ENCODE measurements around the gene DNAH8. TPM values are rescaled to one million over a fixed set of nuclear protein-coding genes. Genes with fewer than 3 reads are reported as not detected.
A peak's percentile ranks its signal among the peaks of the same experiment; 100 is the strongest.

DNAH8 gene
- polyA plus RNA-seq, 6 donors from 2014 or later = not detected

GRCh38 chr6:38708496-38708895, 6.6 kb upstream of the DNAH8 start:
- Mint-ChIP-seq H3K36me3 (peaks cover 0 to 7% of the 10 kb centered on the region in 2 donors), H3K4me1 (peaks cover 0 to 2% (median 1%) of the 10 kb centered on the region in 3 donors), H3K9me3 (peaks cover 0 to 6% (median 0%) of the 10 kb centered on the region in 7 donors), H3K27ac (peak overlapping the region in 1 of 6 donors; percentile 51), H3K27me3 (peaks cover 28 to 50% (median 48%) of the 10 kb centered on the region in 3 donors), H3K4me3 (no peak overlapping the region)
- ATAC-seq (ENCODE audit: low read depth in 2 of 2) = no peak
- no peak for DNase-seq

DNA sequence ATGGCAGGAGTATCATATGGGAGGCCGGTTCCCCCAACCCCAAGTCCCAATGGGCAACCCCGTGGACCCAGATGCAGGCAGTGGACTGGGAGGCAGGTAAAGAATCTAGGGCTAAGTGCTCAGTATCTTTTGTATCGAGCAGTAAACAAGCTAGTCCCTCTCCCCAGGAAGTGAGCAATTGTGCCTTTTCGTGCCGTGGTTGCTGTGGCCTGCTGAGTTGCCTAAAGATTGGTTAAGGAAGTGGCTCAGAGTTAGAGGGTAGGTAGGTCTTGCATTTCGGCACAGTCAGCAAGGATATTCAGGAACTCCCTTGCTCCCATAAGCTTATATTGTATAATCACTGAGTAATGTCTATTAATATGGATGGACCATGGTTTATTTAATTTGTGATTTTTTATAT, 1.3 kb upstream of the DNAH8 start:
- Mint-ChIP-seq H3K4me1 (peaks cover 6 to 18% (median 15%) of the 10 kb centered on the region in 3 donors), H3K27me3 (peaks cover 44 to 59% (median 50%) of the 10 kb centered on the region in 3 donors), H3K36me3 (peaks cover 0 to 7% of the 10 kb centered on the region in 2 donors), H3K27ac (no peak overlapping the region), H3K9me3 (peaks cover 0 to 6% (median 0%) of the 10 kb centered on the region in 7 donors), H3K4me3 (peak overlapping the region in 3 of 8 donors; percentile 50 to 82 (median 53))
- ATAC-seq (ENCODE audit: low read depth in 2 of 2) (peak; percentile 33 to 40), DNase-seq (no peak)

- no peak overlapping the region for H3K27ac Mint-ChIP-seq
- peak overlapping the region; percentile 68 to 92 (median 83) for H3K4me3 Mint-ChIP-seq
- peaks cover 0 to 7% of the 10 kb centered on the region in 2 donors for H3K36me3 Mint-ChIP-seq
- ATAC-seq (ENCODE audit: low read depth in 2 of 2) (peak; percentile 78 to 79), DNase-seq (no peak)
- peaks cover 43 to 61% (median 53%) of the 10 kb centered on the region in 3 donors for H3K27me3 Mint-ChIP-seq
- peaks cover 0 to 6% (median 3%) of the 10 kb centered on the region in 7 donors for H3K9me3 Mint-ChIP-seq
- peaks cover 6 to 18% (median 15%) of the 10 kb centered on the region in 3 donors for H3K4me1 Mint-ChIP-seq
Observed at GRCh38 chr6:38714239-38715015, 684 bp upstream of the DNAH8 start.

- DNase-seq (no peak), ATAC-seq (ENCODE audit: low read depth in 2 of 2) (no peak)
- Mint-ChIP-seq H3K36me3 (peaks cover 6 to 10% of the 10 kb centered on the region in 2 donors), H3K27me3 (peaks cover 54 to 68% (median 59%) of the 10 kb centered on the region in 3 donors), H3K27ac (no peak overlapping the region), H3K4me1 (peaks cover 6 to 18% (median 15%) of the 10 kb centered on the region in 3 donors), H3K9me3 (peaks cover 4 to 20% (median 11%) of the 10 kb centered on the region in 7 donors), H3K4me3 (peak overlapping the region in 1 of 8 donors; percentile 65)
Observed at GRCh38 chr6:38716825-38717224, 1.7 kb downstream of the DNAH8 start.

DNA sequence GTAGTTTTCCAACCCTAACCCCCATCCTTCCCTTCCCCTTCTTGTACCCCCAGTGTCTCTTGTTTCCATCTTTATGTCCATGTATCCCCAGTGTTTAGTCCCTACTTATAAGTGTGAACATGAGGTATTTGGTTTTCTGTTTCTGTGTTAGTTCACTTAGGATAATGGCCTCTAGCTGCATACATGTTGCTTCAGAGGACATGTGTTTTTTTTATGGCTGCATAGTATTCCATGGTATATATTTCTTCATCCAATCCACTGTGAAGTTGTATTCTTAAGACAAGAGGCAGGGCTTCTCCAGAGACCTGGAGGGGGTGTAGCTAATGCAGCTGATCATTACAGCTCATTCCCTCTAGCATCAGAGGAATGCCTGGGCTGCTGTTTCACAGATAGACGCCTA, 4.2 kb downstream of the DNAH8 start:
- no peak for ATAC-seq (ENCODE audit: low read depth in 2 of 2)
- Mint-ChIP-seq H3K4me1 (peaks cover 2 to 9% (median 6%) of the 10 kb centered on the region in 3 donors), H3K27ac (no peak overlapping the region), H3K36me3 (peaks cover 6 to 10% of the 10 kb centered on the region in 2 donors), H3K9me3 (peaks cover 4 to 21% (median 11%) of the 10 kb centered on the region in 7 donors), H3K4me3 (no peak overlapping the region), H3K27me3 (peaks cover 41 to 57% (median 46%) of the 10 kb centered on the region in 3 donors)
- no peak for DNase-seq

DNA sequence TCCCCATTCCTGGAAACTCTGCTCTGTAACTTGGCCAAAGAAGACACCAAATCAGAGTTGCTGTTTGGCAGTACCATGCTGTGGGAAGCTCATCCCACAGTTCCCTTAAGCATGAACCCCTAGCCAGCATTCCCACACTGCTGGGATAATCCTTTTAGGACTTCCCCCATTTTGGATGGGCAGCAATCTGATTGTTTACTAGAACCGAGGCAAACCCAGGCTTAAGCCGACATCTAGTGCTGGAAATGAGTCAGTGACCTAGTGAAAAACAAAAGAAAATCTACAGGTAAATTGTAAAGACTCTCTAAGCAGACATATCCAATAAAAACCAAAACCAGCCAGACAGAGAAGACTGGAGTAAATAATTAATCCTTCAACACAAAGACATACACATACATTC, 5.2 kb downstream of the DNAH8 start:
- H3K4me1 Mint-ChIP-seq = peaks cover 0 to 4% (median 0%) of the 10 kb centered on the region in 3 donors

DNA sequence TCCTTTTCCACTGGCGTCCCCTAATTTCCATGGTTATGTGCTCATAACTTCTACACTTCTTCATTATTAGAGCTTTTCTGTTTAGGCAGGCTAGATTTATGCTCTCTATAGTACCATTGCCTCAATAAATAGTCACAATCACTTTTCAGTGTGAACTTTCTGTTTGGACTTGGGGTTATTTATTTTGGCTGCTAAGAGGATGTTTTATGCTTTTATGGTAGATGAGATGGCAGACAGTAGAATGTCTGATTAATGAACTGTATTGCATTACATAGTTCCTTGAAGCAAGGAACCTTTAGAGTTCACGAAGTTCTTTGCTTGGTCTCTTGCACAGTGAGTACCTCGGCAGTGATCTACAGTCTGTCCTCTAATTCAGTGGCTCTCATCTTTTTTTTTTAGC, 6.9 kb downstream of the DNAH8 start:
- ATAC-seq (ENCODE audit: low read depth in 2 of 2) (no peak), DNase-seq (no peak)
- Mint-ChIP-seq H3K27me3 (peaks cover 29 to 48% (median 30%) of the 10 kb centered on the region in 3 donors), H3K27ac (peak overlapping the region in 1 of 6 donors; percentile 29), H3K4me1 (no peaks in the 10 kb centered on the region), H3K36me3 (peaks cover 6 to 10% of the 10 kb centered on the region in 2 donors), H3K4me3 (no peak overlapping the region), H3K9me3 (peaks cover 4 to 21% (median 10%) of the 10 kb centered on the region in 7 donors)

More for the DNA sequence above, 5.2 kb downstream of the DNAH8 start:
- DNase-seq (no peak), ATAC-seq (ENCODE audit: low read depth in 2 of 2) (no peak)
- Mint-ChIP-seq H3K27me3 (peaks cover 37 to 53% (median 41%) of the 10 kb centered on the region in 3 donors), H3K27ac (no peak overlapping the region), H3K9me3 (peaks cover 4 to 21% (median 11%) of the 10 kb centered on the region in 7 donors), H3K4me3 (no peak overlapping the region), H3K36me3 (peaks cover 6 to 10% of the 10 kb centered on the region in 2 donors)

GRCh38 chr6:38722727-38723334, 7.7 kb downstream of the DNAH8 start:
- peaks cover 6 to 10% of the 10 kb centered on the region in 2 donors for H3K36me3 Mint-ChIP-seq
- H3K4me1 Mint-ChIP-seq = no peaks in the 10 kb centered on the region
- H3K9me3 Mint-ChIP-seq = peaks cover 4 to 21% (median 10%) of the 10 kb centered on the region in 7 donors
- H3K27me3 Mint-ChIP-seq = peaks cover 28 to 47% (median 30%) of the 10 kb centered on the region in 3 donors
- DNase-seq = no peak
- H3K4me3 Mint-ChIP-seq = no peak overlapping the region
- ATAC-seq (ENCODE audit: low read depth in 2 of 2) = no peak
- H3K27ac Mint-ChIP-seq = peak overlapping the region in 3 of 6 donors; percentile 3 to 70 (median 22)

- peaks cover 4 to 21% (median 10%) of the 10 kb centered on the region in 7 donors for H3K9me3 Mint-ChIP-seq
- ATAC-seq (ENCODE audit: low read depth in 2 of 2) (no peak), DNase-seq (no peak)
- H3K4me1 Mint-ChIP-seq = no peaks in the 10 kb centered on the region
- H3K4me3 Mint-ChIP-seq = no peak overlapping the region
- H3K36me3 Mint-ChIP-seq = peaks cover 6 to 10% of the 10 kb centered on the region in 2 donors
- peaks cover 24 to 44% (median 31%) of the 10 kb centered on the region in 3 donors for H3K27me3 Mint-ChIP-seq
- H3K27ac Mint-ChIP-seq = no peak overlapping the region
Observed at GRCh38 chr6:38723783-38724182, 8.7 kb downstream of the DNAH8 start.

GRCh38 chr6:38724343-38724742, 9.2 kb downstream of the DNAH8 start:
- Mint-ChIP-seq H3K9me3 (peaks cover 4 to 21% (median 10%) of the 10 kb centered on the region in 7 donors), H3K27ac (no peak overlapping the region), H3K27me3 (peaks cover 19 to 39% (median 26%) of the 10 kb centered on the region in 3 donors), H3K36me3 (peaks cover 6 to 10% of the 10 kb centered on the region in 2 donors), H3K4me3 (no peak overlapping the region), H3K4me1 (no peaks in the 10 kb centered on the region)
- ATAC-seq (ENCODE audit: low read depth in 2 of 2) (no peak), DNase-seq (no peak)

DNA sequence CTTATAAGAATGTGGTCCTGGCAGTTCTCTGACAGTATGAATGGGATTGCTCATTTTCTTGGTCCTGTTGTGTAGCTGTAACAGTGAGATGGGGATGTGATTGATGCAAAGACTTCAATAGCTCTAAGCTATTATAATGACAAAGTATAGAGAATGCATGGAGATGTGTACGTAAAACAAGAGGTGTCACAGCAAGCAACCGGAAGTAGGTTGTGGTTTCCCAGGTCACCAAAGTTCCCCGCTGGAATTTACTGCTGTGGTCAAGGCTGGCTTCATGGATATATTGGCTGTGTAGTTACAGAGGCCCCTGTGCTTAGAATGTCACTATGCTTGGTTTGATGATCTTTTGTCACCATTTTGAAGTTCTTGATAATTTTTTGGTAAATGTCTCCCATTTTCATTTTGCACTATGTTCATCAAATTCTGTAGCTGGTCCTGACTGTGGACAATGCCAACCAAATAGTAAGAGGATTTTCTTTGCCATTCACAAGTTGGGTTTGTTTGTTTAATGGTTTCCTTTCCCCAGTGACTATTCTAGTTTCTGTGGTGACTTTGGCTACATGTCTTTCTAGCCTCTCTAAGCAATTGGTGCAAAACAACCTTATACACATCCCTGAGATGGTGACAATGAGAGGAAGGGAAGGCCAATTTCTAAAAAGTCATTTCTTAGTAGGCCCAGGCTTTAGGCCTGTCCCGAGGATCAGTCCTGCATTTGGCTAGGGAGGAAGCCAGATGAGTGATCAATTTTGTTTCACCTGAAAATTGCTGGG, 10.5 kb downstream of the DNAH8 start:
- Mint-ChIP-seq H3K9me3 (peaks cover 3 to 11% (median 5%) of the 10 kb centered on the region in 7 donors), H3K27me3 (peaks cover 8 to 30% (median 17%) of the 10 kb centered on the region in 3 donors), H3K4me3 (no peak overlapping the region), H3K4me1 (no peaks in the 10 kb centered on the region), H3K36me3 (peaks cover 2 to 6% of the 10 kb centered on the region in 2 donors), H3K27ac (no peak overlapping the region)
- ATAC-seq (ENCODE audit: low read depth in 2 of 2) = no peak
- DNase-seq = no peak

DNA sequence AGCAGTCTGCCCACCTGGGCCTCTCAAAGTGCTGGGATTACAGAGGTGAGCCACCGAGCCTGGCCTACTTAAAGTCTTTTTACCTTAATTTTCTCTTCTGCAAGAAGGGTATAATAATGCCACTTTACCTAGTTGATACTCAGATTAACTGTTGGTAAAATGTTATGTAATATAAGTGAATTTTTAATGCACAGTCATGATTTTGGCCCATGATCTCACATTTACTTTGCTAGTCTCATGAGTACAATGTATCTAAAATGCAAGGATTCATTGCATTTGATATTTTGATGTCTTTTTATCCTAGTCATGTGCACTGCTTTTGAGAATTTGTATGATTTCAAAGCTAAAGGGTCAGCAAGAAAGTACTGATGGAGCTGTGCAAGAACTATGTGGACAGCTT, 13.1 kb downstream of the DNAH8 start:
- H3K36me3 Mint-ChIP-seq = no peaks in the 10 kb centered on the region
- no peaks in the 10 kb centered on the region for H3K4me1 Mint-ChIP-seq
- ATAC-seq (ENCODE audit: low read depth in 2 of 2) = no peak
- no peak overlapping the region for H3K4me3 Mint-ChIP-seq
- H3K27me3 Mint-ChIP-seq = peaks cover 9 to 15% (median 11%) of the 10 kb centered on the region in 3 donors
- H3K27ac Mint-ChIP-seq = no peak overlapping the region
- peaks cover 0 to under 1% (median 0%) of the 10 kb centered on the region in 7 donors for H3K9me3 Mint-ChIP-seq
- no peak for DNase-seq
